ENCODE results near the gene CACNA2D3. TPM values are rescaled to one million over a fixed set of nuclear protein-coding genes. Genes with fewer than 3 reads are reported as not detected.
A peak's percentile ranks its signal among the peaks of the same experiment; 100 is the strongest.

CACNA2D3 gene
- total and polyA plus RNA-seq, 9 donors, result 1.4 to 3.1 (median 2.3) TPM

DNA sequence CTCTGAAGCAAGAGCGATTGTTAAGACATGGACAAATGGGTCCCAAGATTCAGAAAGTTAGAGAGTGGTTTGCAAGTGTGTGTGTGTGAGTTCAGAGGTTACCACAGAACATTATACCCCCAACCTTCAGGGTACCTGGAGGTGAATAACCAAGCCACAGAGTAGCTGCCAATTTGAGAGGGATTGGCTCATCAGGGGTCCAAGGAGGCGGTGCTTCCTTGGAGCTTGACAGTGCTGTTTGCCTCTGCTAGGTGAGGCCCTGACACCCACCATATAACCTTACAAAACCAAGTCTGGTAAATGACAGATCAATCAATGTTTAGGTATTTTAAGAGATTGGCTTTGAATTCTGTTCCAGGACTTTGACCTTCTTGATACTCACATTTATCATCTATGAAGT lies 769.8 kb downstream of the CACNA2D3 start:
- Histone ChIP-seq H3K27ac (ENCODE audit: low read length) (peak overlapping the region; percentile 86), H3K4me1 (ENCODE audit: control insufficient read depth, insufficient read depth, low read length) (peaks cover 29% of the 10 kb centered on the region), H3K36me3 (ENCODE audit: control insufficient read depth, insufficient read depth, low read length) (no peaks in the 10 kb centered on the region), H3K9me3 (replicated peaks; ENCODE audit: control insufficient read depth, low read depth, low read length) (no peaks in the 10 kb centered on the region), H3K4me3 (ENCODE audit: low read length) (no peak overlapping the region), H3K27me3 (ENCODE audit: control insufficient read depth, insufficient read depth, low read length) (no peaks in the 10 kb centered on the region)
- no CpG with 5 or more reads among the region's 2 CpGs for WGBS (ENCODE audit: insufficient coverage)
- no peak for DNase-seq

DNA sequence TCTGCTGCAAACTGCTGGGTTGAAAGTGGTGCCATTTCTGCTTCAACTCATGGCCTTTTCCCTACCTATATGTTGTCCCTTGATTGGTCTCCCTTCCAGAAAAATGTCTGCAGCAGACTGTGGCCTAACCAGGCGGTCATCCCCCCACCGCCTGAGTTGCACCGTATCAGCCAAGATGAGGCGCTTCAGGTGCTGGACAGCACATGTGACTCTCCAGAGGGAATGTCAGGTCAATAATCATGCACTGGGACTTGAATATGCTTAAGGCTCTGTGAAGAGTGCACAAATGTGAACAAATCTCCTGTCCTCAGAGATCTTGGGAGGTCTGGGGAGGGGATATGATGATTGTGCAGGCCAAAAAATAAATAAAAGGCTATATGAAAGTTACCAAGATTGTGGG lies 773.3 kb downstream of the CACNA2D3 start:
- peaks cover 28% of the 10 kb centered on the region for H3K4me1 ChIP-seq (ENCODE audit: control insufficient read depth, insufficient read depth, low read length)
- H3K27ac ChIP-seq (ENCODE audit: low read length), result no peak overlapping the region
- H3K4me3 ChIP-seq (ENCODE audit: low read length), result no peak overlapping the region
- 86% methylated on average over 2 of the region's 4 CpGs for WGBS (ENCODE audit: insufficient coverage)
- H3K36me3 ChIP-seq (ENCODE audit: control insufficient read depth, insufficient read depth, low read length), result no peaks in the 10 kb centered on the region
- H3K27me3 ChIP-seq (ENCODE audit: control insufficient read depth, insufficient read depth, low read length), result no peaks in the 10 kb centered on the region
- no peaks in the 10 kb centered on the region for H3K9me3 ChIP-seq (replicated peaks; ENCODE audit: control insufficient read depth, low read depth, low read length)
- DNase-seq, result no peak

DNA sequence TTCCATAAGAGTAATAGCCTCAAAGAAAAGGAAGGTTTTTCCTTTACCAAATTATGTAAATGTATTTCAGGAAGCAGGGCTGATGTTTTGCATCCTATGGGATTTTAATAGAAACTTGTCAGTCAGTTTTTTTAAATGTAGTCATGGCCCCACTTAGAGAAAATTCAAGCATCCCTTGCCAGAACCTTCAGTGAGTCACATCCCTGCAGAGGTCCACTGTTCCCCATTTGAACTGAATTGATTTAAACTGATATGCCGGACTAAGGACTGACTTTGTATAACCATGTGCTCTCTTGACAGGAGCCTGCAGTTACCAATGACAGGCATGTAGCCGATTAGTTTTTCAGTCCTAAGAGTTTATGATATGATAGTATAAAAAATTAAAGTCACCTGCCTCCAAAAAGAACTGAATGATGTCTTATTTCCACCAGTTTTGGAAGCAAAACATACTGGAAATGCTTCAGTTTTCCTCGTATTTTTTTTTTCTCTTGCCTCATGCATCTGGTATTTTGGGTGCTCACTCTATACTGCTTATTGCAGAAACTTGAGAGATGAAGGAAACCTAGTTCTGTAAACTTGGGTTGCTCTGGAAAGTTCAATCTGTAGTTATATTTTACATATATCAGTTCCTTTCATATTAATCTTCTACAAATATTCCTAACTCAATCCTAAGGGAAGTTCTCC lies 774.8 kb downstream of the CACNA2D3 start:
- no peak for DNase-seq
- Histone ChIP-seq H3K27ac (ENCODE audit: low read length) (no peak overlapping the region), H3K27me3 (ENCODE audit: control insufficient read depth, insufficient read depth, low read length) (no peaks in the 10 kb centered on the region), H3K36me3 (ENCODE audit: control insufficient read depth, insufficient read depth, low read length) (no peaks in the 10 kb centered on the region), H3K4me1 (ENCODE audit: control insufficient read depth, insufficient read depth, low read length) (peaks cover 30% of the 10 kb centered on the region), H3K4me3 (ENCODE audit: low read length) (no peak overlapping the region), H3K9me3 (replicated peaks; ENCODE audit: control insufficient read depth, low read depth, low read length) (no peaks in the 10 kb centered on the region)
- WGBS (ENCODE audit: insufficient coverage), result no CpG with 5 or more reads among the region's 3 CpGs

GRCh38 chr3:54899273-54899672 lies 776.9 kb downstream of the CACNA2D3 start:
- Histone ChIP-seq H3K4me3 (ENCODE audit: low read length) (no peak overlapping the region), H3K36me3 (ENCODE audit: control insufficient read depth, insufficient read depth, low read length) (no peaks in the 10 kb centered on the region), H3K4me1 (ENCODE audit: control insufficient read depth, insufficient read depth, low read length) (peaks cover 29% of the 10 kb centered on the region), H3K27ac (ENCODE audit: low read length) (no peak overlapping the region), H3K9me3 (replicated peaks; ENCODE audit: control insufficient read depth, low read depth, low read length) (no peaks in the 10 kb centered on the region), H3K27me3 (ENCODE audit: control insufficient read depth, insufficient read depth, low read length) (no peaks in the 10 kb centered on the region)
- 78% methylated on average over 4 of the region's 6 CpGs for WGBS (ENCODE audit: insufficient coverage)
- no peak for DNase-seq

DNA sequence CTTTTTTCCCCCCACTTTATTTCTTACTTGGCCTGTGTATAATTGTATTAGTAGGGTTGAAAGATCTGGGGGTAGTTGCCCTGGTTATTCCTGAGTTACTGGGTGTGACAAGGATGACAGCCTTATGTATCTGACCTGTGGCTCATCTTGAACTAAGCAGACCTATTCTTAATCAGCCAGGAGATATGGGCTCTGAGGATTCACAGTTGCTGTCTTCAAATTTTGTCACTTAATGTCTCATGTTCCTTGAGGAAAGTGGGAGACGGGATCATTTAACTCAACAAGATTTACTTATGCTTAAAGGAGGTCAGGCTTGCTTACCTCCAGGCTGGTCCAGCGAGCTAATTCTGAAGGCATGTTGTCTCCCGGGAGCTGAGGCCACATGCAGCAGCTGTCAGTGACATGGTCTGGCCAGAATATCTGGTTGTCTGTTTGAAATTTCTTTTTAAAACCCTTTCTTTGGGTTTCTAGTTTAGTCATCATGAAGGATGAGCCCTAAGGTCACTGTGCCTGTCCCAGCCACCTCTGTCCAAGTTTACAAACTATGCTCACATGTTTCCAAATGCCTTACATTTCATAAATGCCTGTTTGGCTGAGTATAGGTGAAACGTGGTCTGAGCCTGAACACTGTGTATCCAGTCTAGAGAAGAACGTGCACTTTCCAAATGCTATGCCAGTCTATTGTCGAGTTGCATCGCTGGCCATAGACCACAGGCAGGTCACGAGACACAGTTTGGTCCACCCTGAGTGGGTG lies 778.7 kb downstream of the CACNA2D3 start:
- Histone ChIP-seq H3K9me3 (replicated peaks; ENCODE audit: control insufficient read depth, low read depth, low read length) (no peaks in the 10 kb centered on the region), H3K27me3 (ENCODE audit: control insufficient read depth, insufficient read depth, low read length) (no peaks in the 10 kb centered on the region), H3K36me3 (ENCODE audit: control insufficient read depth, insufficient read depth, low read length) (no peaks in the 10 kb centered on the region), H3K4me3 (ENCODE audit: low read length) (no peak overlapping the region), H3K4me1 (ENCODE audit: control insufficient read depth, insufficient read depth, low read length) (peaks cover 34% of the 10 kb centered on the region), H3K27ac (ENCODE audit: low read length) (peak overlapping the region; percentile 45)
- DNase-seq, result peak; percentile 66
- 56% methylated on average over 7 of the region's 8 CpGs for WGBS (ENCODE audit: insufficient coverage)

- no peaks in the 10 kb centered on the region for H3K9me3 ChIP-seq (replicated peaks; ENCODE audit: control insufficient read depth, low read depth, low read length)
- WGBS (ENCODE audit: insufficient coverage), result 79% methylated on average over 2 of the region's 4 CpGs
- H3K4me3 ChIP-seq (ENCODE audit: low read length), result no peak overlapping the region
- H3K36me3 ChIP-seq (ENCODE audit: control insufficient read depth, insufficient read depth, low read length), result no peaks in the 10 kb centered on the region
- peak overlapping the region; percentile 60 for H3K27ac ChIP-seq (ENCODE audit: low read length)
- peak; percentile 72 for DNase-seq
- no peaks in the 10 kb centered on the region for H3K27me3 ChIP-seq (ENCODE audit: control insufficient read depth, insufficient read depth, low read length)
- peaks cover 42% of the 10 kb centered on the region for H3K4me1 ChIP-seq (ENCODE audit: control insufficient read depth, insufficient read depth, low read length)
Observed at GRCh38 chr3:54901906-54902685, 779.7 kb downstream of the CACNA2D3 start.

DNA sequence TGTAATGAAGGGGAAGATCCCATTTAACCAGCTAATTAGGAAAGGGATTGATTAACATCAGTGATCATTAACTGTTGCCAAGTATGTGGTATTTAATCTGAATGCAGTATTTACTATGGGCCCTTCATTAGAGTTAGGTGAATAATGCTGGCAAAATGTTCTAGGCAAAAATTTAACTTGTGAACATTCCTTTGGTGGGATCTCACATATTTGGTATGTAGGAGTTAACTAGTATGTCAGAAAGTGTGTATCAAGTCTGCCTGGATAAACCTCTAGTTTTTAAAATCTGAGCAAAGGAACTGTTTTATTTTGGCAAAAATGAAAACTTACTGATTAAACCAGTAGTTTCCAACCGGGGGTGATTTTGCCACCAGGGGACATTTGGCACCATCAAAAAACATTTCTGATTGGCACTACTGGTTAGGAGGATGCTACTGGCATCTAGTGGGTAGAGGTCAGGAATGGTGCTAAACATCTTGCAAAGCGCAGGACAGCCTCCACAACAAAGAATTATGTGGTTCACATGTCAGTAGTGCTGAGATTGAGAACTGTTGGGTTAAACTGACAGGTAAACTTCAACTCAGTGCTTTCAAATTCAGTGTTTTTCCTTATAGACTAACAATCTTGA lies 783.0 kb downstream of the CACNA2D3 start:
- no peak for DNase-seq
- H3K27me3 ChIP-seq (ENCODE audit: control insufficient read depth, insufficient read depth, low read length), result no peaks in the 10 kb centered on the region
- H3K27ac ChIP-seq (ENCODE audit: low read length), result no peak overlapping the region
- H3K9me3 ChIP-seq (replicated peaks; ENCODE audit: control insufficient read depth, low read depth, low read length), result no peaks in the 10 kb centered on the region
- WGBS (ENCODE audit: insufficient coverage), result no CpG with 5 or more reads among the region's 2 CpGs
- H3K36me3 ChIP-seq (ENCODE audit: control insufficient read depth, insufficient read depth, low read length), result no peaks in the 10 kb centered on the region
- peaks cover 41% of the 10 kb centered on the region for H3K4me1 ChIP-seq (ENCODE audit: control insufficient read depth, insufficient read depth, low read length)
- no peak overlapping the region for H3K4me3 ChIP-seq (ENCODE audit: low read length)

GRCh38 chr3:54905920-54906319 lies 783.6 kb downstream of the CACNA2D3 start:
- Histone ChIP-seq H3K4me1 (ENCODE audit: control insufficient read depth, insufficient read depth, low read length) (peaks cover 35% of the 10 kb centered on the region), H3K27ac (ENCODE audit: low read length) (peak overlapping the region; percentile 81), H3K27me3 (ENCODE audit: control insufficient read depth, insufficient read depth, low read length) (no peaks in the 10 kb centered on the region), H3K4me3 (ENCODE audit: low read length) (no peak overlapping the region), H3K9me3 (replicated peaks; ENCODE audit: control insufficient read depth, low read depth, low read length) (no peaks in the 10 kb centered on the region), H3K36me3 (ENCODE audit: control insufficient read depth, insufficient read depth, low read length) (no peaks in the 10 kb centered on the region)
- peak; percentile 37 for DNase-seq
- 97% methylated on average over 3 of the region's 3 CpGs for WGBS (ENCODE audit: insufficient coverage)

GRCh38 chr3:54906763-54907162 lies 784.4 kb downstream of the CACNA2D3 start:
- Histone ChIP-seq H3K9me3 (replicated peaks; ENCODE audit: control insufficient read depth, low read depth, low read length) (peaks cover under 1% of the 10 kb centered on the region), H3K27ac (ENCODE audit: low read length) (peak overlapping the region; percentile 88), H3K4me1 (ENCODE audit: control insufficient read depth, insufficient read depth, low read length) (peaks cover 27% of the 10 kb centered on the region), H3K4me3 (ENCODE audit: low read length) (no peak overlapping the region), H3K27me3 (ENCODE audit: control insufficient read depth, insufficient read depth, low read length) (no peaks in the 10 kb centered on the region), H3K36me3 (ENCODE audit: control insufficient read depth, insufficient read depth, low read length) (no peaks in the 10 kb centered on the region)
- DNase-seq, result peak; percentile 73
- no CpG with 5 or more reads among the region's 2 CpGs for WGBS (ENCODE audit: insufficient coverage)

GRCh38 chr3:54909191-54909590 lies 786.8 kb downstream of the CACNA2D3 start:
- no peak overlapping the region for H3K4me3 ChIP-seq (ENCODE audit: low read length)
- no CpG with 5 or more reads among the region's 2 CpGs for WGBS (ENCODE audit: insufficient coverage)
- H3K9me3 ChIP-seq (replicated peaks; ENCODE audit: control insufficient read depth, low read depth, low read length), result peaks cover 3% of the 10 kb centered on the region
- H3K4me1 ChIP-seq (ENCODE audit: control insufficient read depth, insufficient read depth, low read length), result peaks cover 19% of the 10 kb centered on the region
- DNase-seq, result no peak
- H3K27ac ChIP-seq (ENCODE audit: low read length), result peak overlapping the region; percentile 0
- H3K27me3 ChIP-seq (ENCODE audit: control insufficient read depth, insufficient read depth, low read length), result no peaks in the 10 kb centered on the region
- H3K36me3 ChIP-seq (ENCODE audit: control insufficient read depth, insufficient read depth, low read length), result no peaks in the 10 kb centered on the region

Data from muscle of leg (tissue), 11 donors.